T47D (cell line): ENCODE measurements around the gene FAM120B.

ENCODE experiments used
- DNase-seq, 2 experiments: peaks; one replicate each; pipeline versions ENCODE4 v3.0.0 to v3.0.0-alpha.2; 2011 to 2012; ENCODE audit warnings: low read depth in 1 of 2, low spot score in 1 of 2
- JUND ChIP-seq: IDR thresholded peaks from 2 replicates; pipeline ENCODE4 v1.6.1; 2012; ENCODE audit warnings: low read depth
- in situ Hi-C: cut with HindIII; loops from 2 replicates; pipeline ENCODE4 v1.10.0; 2016; ENCODE audit warnings: low sequenced_read_pairs, low pct_unique_long_range_greater_than_20kb

FAM120B gene

GRCh38 chr6:170274713-170275560 lies 31.6 kb upstream of the FAM120B start:
- in situ Hi-C loops: no loop called here
- TF ChIP-seq JUND: no peak
- no peak for DNase-seq

- in situ Hi-C loops: no loop called here
- no peak for DNase-seq
- no peak for TF ChIP-seq JUND
Measured at GRCh38 chr6:170276369-170277057, 30.0 kb upstream of the FAM120B start.

GRCh38 chr6:170277893-170278742 lies 28.4 kb upstream of the FAM120B start:
- no peak for DNase-seq
- in situ Hi-C loops: no loop called here
- TF ChIP-seq JUND: no peak

GRCh38 chr6:170278743-170279094 lies 27.8 kb upstream of the FAM120B start:
- in situ Hi-C loops: no loop called here

GRCh38 chr6:170279426-170279825 lies 27.1 kb upstream of the FAM120B start:
- in situ Hi-C loops: no loop called here
- no peak for DNase-seq
- no peak for TF ChIP-seq JUND

More at GRCh38 chr6:170278743-170279094, 27.8 kb upstream of the FAM120B start:
- TF ChIP-seq JUND: no peak
- no peak for DNase-seq

GRCh38 chr6:170279977-170280688 lies 26.4 kb upstream of the FAM120B start:
- TF ChIP-seq JUND: no peak
- peak; percentile 75 to 82 for DNase-seq
- in situ Hi-C loops: no loop called here

- DNase-seq: no peak
- no peak for TF ChIP-seq JUND
- in situ Hi-C loops: no loop called here
Measured at GRCh38 chr6:170280689-170281045, 25.9 kb upstream of the FAM120B start.

- in situ Hi-C loops: no loop called here
- TF ChIP-seq JUND: no peak
- DNase-seq: no peak
Measured at GRCh38 chr6:170281331-170282292, 24.9 kb upstream of the FAM120B start.

GRCh38 chr6:170282512-170283158 lies 23.9 kb upstream of the FAM120B start:
- in situ Hi-C loops: no loop called here
- TF ChIP-seq JUND: no peak
- no peak for DNase-seq

- DNase-seq: no peak
- no peak for TF ChIP-seq JUND
- in situ Hi-C loops: no loop called here
Measured at GRCh38 chr6:170283212-170284081, 23.1 kb upstream of the FAM120B start.
